ENCODE data around the gene DRC3.

Gene DRC3

DNA sequence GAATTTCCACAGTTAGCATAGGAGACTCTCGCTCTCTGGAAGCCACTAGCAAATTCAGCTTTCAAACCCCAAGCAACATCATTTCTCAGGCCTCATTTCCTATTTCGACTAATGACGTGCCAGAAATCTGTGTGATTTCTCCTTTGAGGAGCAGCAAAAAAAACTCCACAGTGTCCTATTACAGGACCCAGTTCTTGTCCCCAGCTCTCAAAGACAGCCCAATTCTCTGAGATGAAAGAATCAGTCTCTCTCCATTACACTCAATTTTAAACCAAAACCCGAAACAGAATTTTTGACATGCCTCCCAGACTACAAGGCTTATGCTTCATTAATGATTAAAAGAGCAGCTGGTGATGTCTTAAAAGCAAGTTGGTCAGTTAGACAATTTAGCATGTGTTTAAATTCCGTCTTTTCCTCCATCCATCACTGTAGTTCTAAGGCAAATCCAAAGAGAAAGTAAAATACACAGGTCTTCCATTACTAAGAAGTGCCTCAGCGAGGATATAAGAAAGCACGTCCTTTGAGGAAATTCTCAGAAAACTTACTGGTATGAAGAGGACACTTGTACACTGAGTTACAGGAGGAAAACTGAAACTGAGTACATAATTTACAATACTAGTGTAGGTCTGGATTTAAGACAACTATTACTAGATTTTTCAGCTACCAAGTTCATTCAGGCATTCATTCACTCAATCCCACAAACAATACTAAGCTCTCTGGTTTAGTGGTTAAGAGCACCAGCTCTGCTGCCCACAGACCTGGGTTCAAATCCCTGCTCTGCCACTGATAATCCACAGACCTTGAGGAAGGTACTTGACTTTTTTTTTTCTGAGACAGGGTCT lies 12.9 kb upstream of the DRC3 start:
- peak overlapping the region; percentile 14 for H3K4me3 ChIP-seq (ENCODE audit: low read depth, low read length)
- TF ChIP-seq, protein P1, sequence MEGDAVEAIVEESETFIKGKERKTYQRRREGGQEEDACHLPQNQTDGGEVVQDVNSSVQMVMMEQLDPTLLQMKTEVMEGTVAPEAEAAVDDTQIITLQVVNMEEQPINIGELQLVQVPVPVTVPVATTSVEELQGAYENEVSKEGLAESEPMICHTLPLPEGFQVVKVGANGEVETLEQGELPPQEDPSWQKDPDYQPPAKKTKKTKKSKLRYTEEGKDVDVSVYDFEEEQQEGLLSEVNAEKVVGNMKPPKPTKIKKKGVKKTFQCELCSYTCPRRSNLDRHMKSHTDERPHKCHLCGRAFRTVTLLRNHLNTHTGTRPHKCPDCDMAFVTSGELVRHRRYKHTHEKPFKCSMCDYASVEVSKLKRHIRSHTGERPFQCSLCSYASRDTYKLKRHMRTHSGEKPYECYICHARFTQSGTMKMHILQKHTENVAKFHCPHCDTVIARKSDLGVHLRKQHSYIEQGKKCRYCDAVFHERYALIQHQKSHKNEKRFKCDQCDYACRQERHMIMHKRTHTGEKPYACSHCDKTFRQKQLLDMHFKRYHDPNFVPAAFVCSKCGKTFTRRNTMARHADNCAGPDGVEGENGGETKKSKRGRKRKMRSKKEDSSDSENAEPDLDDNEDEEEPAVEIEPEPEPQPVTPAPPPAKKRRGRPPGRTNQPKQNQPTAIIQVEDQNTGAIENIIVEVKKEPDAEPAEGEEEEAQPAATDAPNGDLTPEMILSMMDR (IDR thresholded peaks at IDR 0.05; ENCODE audit: borderline replicate concordance, insufficient read depth, low read depth, low read length), result no peak

DNA sequence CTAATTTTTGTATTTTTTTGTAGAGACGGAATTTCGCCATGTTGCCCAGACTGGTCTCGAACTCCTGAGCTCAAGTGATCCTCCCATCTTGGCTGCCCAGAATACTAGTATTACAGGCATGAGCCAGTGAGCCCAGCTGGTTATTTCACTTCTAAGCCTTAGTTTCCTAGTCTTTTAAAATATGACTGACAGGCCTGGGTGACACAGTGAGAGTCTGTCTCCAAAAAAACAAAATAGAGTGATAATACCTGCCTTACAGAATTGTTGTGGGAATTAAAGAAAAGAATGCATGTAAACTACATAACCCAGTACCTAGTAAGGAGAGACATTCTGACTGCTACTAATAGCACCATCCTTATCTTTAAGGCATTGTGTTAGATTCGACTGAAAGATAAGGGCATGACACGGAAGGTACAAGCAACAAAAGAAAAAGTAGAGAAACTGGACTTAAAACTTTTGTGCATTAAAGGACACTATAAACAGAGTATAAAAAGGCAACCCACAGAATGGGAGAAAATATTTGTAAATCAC lies 12.1 kb upstream of the DRC3 start:
- TF ChIP-seq, protein P1 (IDR thresholded peaks at IDR 0.05; ENCODE audit: borderline replicate concordance, insufficient read depth, low read depth, low read length), result no peak
- no peak overlapping the region for H3K4me3 ChIP-seq (ENCODE audit: low read depth, low read length)

- H3K4me3 ChIP-seq (ENCODE audit: low read depth, low read length), result no peak overlapping the region
- TF ChIP-seq, protein P1 (IDR thresholded peaks at IDR 0.05; ENCODE audit: borderline replicate concordance, insufficient read depth, low read depth, low read length), result no peak
Observed at GRCh38 chr17:17963066-17963465, 9.6 kb upstream of the DRC3 start.

DNA sequence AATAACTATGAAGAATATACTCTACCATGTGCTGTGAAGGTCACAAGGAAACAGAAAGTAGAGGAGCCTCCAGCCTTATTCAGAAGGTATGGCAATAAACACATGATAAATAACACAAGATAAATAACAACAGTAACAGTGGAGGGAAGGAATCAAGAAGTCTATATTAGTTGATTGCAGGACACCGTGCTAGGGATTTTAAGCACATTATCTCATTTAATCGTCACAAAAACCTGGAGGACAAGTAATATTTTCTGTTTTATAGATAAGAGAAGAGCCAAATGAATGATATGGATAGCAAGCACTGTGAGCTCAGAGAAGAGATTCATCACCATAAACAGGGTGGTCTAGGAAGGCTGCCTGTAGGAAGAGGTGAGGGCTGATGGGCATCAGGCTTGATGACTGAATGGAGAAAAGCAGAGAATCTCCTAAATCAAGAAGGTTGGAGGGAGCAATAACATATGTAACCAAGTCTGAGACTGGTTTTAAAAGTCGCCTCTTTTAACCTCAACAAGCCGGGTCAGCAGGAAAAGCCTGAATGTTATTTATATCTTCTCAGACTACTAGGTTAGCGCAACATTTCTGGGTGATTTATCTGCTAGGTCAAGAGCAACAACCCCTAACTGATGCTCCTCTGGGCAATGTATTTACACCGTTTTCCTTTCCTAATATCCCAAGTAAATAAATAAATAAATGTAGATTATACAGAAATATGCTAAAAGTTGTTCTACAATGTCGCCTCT lies 8.8 kb upstream of the DRC3 start:
- H3K4me3 ChIP-seq (ENCODE audit: low read depth, low read length), result no peak overlapping the region
- TF ChIP-seq, protein P1 (IDR thresholded peaks at IDR 0.05; ENCODE audit: borderline replicate concordance, insufficient read depth, low read depth, low read length), result no peak

GRCh38 chr17:17964710-17965109 lies 8.0 kb upstream of the DRC3 start:
- no peak overlapping the region for H3K4me3 ChIP-seq (ENCODE audit: low read depth, low read length)
- TF ChIP-seq, protein P1 (IDR thresholded peaks at IDR 0.05; ENCODE audit: borderline replicate concordance, insufficient read depth, low read depth, low read length), result no peak

DNA sequence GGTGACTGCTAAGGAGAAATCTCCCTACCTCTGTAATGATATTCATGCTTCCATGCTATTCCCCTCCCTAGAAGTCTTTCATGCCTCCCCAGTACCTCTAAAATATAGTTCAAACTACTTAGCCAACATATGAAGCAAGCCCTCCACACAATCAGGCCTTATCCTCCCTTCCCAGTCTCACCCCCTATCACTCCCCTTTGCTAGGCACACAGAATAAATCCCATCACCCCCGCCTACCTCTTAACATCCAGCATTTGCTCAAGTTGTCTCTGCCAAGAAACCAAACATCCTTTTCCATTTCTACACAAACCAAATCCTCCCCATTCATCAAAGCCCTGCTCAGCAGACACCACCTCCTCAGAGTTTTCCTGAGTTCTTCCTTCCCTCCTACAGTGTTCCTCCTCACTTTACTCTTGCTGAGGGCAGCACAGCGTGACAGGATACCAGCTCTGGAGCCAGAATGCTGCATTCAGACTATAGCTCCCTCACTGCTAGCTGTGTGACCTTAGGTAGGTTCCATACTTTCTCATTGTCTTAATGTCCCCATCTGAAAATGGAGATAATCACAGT lies 7.4 kb upstream of the DRC3 start:
- H3K4me3 ChIP-seq (ENCODE audit: low read depth, low read length), result no peak overlapping the region
- TF ChIP-seq, protein P1 (IDR thresholded peaks at IDR 0.05; ENCODE audit: borderline replicate concordance, insufficient read depth, low read depth, low read length), result no peak
